ENCODE data around the gene TCF7L2.

TCF7L2 gene

DNA sequence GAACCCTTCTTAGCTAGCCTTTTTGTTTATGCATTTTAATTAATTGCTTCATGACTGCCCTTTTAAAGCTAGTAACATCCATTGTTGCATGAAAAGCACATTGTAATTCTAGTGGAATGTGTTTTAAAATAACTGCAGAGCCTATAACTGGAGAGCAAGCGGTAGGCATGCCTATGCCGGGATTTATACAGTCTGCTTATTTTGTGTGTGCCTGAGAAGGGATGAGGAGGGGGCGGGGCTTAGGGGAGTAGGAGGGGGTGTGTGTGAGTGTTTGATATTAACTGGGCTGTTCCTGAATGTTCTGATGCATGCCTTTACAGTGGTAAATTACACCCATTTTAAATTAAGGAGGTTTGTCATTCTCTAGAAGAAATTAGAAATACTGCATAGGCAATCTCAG is 208.1 kb downstream of the TCF7L2 start:
- no peak for DNase-seq

- no peak for DNase-seq
Measured at GRCh38 chr10:113159563-113159962, 209.5 kb downstream of the TCF7L2 start.

DNA sequence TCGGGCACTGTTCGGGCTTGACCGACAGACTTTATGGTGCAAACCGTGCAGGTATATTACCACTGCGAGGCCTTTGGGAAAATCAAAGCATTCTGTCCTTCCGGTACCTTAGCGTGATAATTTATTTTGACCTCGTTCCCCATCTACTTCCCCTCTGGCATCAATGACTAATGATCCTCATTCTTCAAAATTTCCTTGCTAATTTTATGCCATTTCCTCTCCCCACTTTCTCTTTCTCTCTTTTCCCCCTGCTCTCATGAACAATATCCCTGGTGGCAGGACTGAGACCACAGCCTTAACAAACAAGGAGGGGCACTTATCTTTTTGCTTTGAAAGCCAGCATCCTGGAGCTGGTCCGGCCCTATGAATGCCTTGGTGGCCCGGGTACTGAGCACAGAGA is 210.6 kb downstream of the TCF7L2 start:
- no peak for DNase-seq

GRCh38 chr10:113161066-113161465 is 211.0 kb downstream of the TCF7L2 start:
- DNase-seq, result no peak

DNA sequence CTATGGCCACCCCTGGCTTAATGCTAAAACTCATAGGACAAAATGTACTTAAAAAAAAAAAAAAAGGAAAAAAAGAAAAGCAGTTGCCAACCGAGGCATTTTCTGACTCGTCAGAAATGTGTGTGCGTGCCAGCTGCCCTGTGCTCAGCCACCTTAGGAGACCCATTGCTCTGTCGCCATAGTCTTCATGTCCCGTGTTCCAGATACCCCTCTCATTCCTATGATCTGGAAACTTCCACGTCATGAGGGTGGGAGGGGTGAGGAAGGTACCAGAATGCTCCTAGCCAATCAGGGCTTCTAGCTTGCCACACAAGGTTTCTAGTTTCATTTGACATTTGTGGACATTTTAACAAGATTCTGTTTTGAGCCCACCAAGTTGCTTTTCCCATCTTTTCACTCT is 212.9 kb downstream of the TCF7L2 start:
- DNase-seq, result no peak

- no peak for DNase-seq
Measured at GRCh38 chr10:113165673-113166072, 215.6 kb downstream of the TCF7L2 start.

DNA sequence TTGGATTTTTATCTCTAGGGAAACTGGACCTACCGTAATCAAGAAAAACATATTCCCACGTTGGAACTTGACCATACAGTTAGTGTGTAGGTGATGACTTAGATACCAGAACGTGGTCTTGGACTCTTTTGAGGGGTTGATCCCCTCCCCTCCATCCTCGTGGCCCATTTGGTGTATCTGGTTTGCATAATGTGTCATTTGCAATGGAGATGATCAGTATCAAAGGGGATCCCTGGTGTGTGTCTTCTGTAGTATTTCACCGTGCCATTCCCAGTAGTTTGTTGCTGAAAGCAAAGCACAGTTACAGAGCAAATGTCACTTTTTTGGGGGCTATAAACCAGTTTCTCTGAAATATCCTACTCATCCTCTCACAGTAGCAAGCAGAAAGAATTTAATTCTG is 217.7 kb downstream of the TCF7L2 start:
- no peak for DNase-seq

DNA sequence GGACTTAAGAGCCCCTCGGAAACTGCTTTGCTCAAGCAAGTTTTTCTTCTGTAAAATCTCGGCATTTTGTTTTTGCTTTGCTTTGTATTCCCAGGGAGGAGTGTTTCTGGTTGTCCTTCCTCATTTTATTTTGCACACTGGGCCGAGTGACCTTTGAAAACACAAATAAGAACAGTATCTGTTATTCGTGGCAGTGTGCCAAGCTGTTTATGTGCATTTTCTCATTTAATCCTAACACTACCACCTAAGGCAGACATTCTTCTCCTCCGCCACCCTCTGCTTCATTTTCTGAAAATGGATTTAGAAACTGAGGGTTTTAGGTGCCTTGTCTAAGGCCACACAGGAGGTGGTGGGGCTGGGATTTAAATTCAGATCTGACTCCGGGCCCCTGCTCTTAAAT is 218.5 kb downstream of the TCF7L2 start:
- DNase-seq, result no peak

- no peak for DNase-seq
Measured at GRCh38 chr10:113169111-113169510, 219.1 kb downstream of the TCF7L2 start.

DNA sequence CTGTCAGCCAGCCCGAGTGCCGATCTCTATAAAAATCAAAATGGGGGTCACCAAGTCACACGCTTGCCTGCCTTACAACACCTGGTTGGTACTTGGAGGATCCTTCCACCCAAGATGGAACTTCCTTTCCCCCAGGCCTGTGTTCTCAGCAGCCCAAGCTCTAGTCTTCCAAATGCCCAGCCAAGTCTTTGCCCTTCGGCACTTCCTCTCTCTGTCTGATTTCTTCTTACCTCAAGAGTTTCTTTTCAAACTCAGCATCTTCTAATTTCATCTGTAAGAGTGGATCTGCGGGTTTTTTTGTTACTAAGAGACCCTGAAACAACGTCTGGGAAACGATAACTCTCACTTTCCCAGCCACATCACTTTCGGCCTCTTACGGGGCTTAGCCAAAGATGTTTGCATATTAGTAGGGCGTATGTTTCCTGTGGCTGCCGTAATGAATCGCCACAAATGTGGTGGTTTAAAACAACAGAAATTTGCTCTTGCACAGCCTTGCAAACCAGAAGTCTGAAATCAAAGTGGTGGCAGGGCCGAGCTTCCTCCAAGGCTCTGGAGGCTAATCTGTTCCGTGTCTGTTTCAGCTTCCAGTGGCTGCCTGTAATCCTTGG is 219.9 kb downstream of the TCF7L2 start:
- no peak for DNase-seq

GRCh38 chr10:113171662-113172061 is 221.6 kb downstream of the TCF7L2 start:
- DNase-seq, result no peak

DNA sequence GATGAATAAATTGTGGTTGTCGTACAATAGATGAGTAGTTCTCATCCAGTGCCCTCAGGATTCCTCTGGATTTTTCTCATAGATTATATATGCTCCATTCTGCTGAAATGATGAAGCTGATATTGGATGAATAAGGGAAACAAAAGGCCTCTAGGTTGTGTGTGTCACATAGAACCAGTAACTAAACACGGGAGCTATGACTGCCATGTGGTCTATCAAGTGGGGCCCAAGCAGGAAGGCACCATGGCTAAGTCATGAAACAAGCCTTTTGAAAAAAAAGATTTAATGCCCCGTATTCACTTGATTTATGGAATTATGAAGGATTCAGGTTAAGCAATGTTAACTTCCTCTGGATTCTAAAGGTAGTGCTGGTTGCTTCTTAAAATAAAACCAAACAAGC is 225.1 kb downstream of the TCF7L2 start:
- no peak for DNase-seq

DNA sequence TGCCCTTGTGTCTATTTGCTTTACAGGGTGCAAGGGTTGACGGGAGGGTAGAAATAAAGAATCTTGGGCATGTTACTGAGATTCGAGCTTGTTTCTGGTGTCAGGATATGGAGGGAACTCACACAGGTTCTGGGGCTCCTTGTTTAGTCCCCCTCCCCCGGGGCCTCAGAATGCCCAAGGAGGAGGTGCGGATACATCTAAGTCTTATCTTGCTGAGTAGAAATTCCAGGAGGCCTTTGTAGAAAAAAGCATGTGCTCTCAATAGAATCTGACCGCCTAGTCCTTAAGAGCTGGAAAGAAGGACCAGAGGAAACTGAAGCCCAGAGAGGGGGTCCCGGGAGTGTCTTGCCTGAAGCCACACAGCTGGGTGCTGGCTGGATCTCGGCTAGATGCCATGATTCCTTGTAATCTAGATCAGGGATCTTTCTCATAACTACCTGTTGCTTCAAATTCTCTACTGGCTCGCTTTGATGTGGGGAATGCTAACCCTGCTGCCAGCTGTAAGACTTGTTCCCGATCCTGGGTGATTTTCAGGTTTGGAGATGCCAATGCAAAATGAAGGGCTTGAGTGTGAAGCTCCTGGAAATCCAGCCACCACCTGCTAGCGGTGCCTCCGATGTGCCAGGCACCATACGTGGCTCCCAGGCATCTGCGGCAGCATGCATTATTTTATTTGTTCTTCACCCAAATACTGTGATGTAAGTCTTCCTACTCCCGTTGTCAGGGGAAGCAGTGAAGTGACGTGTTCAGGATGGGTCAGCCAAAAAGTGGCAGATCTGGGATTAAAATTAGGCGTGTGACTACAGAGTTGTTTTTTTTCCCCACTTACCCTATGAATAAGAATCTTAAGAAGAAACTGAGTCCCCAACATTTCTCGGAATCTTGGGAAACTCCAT is 226.0 kb downstream of the TCF7L2 start:
- DNase-seq, result no peak

- DNase-seq, result no peak
Measured at GRCh38 chr10:113176652-113177155, 226.7 kb downstream of the TCF7L2 start.

GRCh38 chr10:113177156-113177935 is 227.3 kb downstream of the TCF7L2 start:
- DNase-seq, result no peak

DNA sequence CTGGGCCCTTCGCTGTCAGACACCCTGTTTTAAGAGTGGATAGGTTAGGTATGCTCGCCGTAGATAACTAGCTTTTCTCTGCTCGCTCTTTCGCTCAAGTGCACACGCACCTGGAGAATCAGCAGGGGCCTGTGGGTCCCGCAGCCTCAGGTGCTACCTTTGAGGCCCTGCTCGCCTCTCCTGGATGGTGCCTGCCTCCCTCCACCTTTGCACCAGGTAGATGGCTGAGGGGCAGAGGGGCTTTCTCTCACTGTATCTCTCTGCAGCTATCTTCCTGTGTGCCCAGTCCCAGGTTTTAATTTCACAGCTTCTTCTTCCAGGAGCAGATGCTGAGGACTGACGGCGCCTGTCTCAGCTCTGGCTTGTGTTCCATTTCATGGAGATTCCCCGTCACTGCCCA is 227.9 kb downstream of the TCF7L2 start:
- DNase-seq, result no peak

GRCh38 chr10:113178771-113179170 is 228.7 kb downstream of the TCF7L2 start:
- no peak for DNase-seq

DNA sequence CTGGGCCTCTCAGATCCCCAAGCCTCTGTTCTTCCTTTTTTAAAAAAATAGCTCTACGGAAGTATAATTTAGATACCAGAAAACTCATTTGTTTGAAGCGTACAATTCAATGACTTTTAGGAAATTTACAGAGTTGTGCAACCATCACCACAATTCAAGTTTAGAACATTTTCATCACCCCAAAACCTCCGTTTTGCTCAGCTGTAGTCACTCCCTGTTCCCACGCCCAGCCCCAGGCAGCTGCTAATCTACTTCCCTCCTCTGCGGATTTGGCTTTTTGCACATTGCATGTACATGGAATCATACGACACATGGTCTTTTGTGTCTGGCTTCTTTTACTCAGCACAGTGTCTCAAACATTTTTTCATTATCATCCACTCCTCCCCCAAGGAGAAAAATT is 229.2 kb downstream of the TCF7L2 start:
- no peak for DNase-seq

- no peak for DNase-seq
Measured at GRCh38 chr10:113179966-113180365, 229.9 kb downstream of the TCF7L2 start.

GRCh38 chr10:113180401-113181154 is 230.5 kb downstream of the TCF7L2 start:
- DNase-seq, result no peak

DNA sequence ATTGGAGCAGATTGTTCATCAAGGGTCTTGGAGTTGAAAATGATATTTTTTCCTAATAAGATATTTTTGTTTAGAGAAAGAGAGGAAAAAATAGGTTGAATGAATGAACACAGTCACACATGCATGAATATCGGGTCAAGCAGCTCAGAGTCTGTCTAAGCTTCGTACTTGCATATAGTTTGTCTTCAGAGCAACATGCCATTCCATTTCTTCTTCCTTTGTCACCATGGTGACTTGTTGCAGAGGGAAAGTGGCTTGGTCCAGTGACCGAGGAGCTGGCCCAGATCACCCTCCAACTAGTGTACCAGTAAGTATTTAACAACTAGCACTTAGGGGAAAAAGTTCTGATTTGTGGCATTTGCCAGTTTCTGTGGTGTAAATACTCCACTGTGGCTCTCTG is 232.1 kb downstream of the TCF7L2 start:
- DNase-seq, result no peak

DNA sequence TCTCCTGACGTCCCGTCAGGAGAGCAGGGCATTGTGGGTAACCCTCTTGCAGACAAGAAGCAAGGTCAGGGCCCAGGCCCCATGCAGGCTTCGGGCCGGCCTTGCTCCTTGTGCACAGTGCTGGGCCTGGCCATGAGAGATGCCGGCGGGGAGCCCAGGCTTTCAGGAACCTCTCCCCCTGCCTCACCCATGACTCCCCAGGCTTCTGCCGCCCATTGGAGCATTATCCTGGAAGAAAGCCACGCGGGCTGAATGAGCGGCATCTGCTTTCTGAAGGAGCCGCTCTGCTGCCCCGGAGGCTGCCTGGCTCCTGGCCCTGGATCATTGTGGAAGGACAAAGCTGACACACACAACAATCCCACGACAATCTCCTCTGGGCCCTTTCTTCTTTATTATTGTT is 233.5 kb downstream of the TCF7L2 start:
- no peak for DNase-seq

Data from activated naive CD4-positive, alpha-beta T cell (primary cell).